GM10266 (cell line): ENCODE data around the gene CKAP2.
"Not testable (repeated sequence)": the region's sequence is repeated elsewhere in the genome, so short reads cannot be mapped to it uniquely, and the experiment has no call there.

Source experiments
- DNase-seq: peaks from one replicate; pipeline ENCODE4 v3.0.0; 2012; ENCODE audit errors: extremely low spot score
- CTCF ChIP-seq: IDR thresholded peaks from 2 replicates; pipeline ENCODE4 v1.5.1; 2012; ENCODE audit warnings: mild to moderate bottlenecking, low read depth; ENCODE audit not compliant: control insufficient read depth, insufficient read depth; ENCODE audit errors: missing control alignments

Gene CKAP2

GRCh38 chr13:52454820-52455676 lies at the start of gene CKAP2:
Gene CKAP2 (plus strand): TSS chr13:52455478. CDS start chr13:52455557, 79 bp downstream.
- DNase-seq, result peak; percentile 96
- no peak for TF ChIP-seq CTCF

- DNase-seq, result peak; percentile 56
- TF ChIP-seq CTCF, result no peak
Observed at GRCh38 chr13:52405767-52406494, 49.3 kb upstream of the CKAP2 start, which contains the start of gene THSD1. Gene THSD1 (minus strand): TSS chr13:52406172. CDS start chr13:52402600, 3,572 bp downstream.

GRCh38 chr13:52406629-52407028 lies 48.6 kb upstream of the CKAP2 start:
- TF ChIP-seq CTCF, result no peak

GRCh38 chr13:52407436-52407835 lies 47.8 kb upstream of the CKAP2 start:
- not testable (repeated sequence) for DNase-seq

More at GRCh38 chr13:52406629-52407028, 48.6 kb upstream of the CKAP2 start:
- DNase-seq, result no peak

GRCh38 chr13:52408071-52408658 lies 47.1 kb upstream of the CKAP2 start:
- not testable (repeated sequence) for DNase-seq

GRCh38 chr13:52411629-52412028 lies 43.6 kb upstream of the CKAP2 start:
- no peak for DNase-seq
- TF ChIP-seq CTCF, result no peak

- DNase-seq, result no peak
- no peak for TF ChIP-seq CTCF
Observed at GRCh38 chr13:52412128-52412527, 43.1 kb upstream of the CKAP2 start.

- no peak for DNase-seq
- no peak for TF ChIP-seq CTCF
Observed at GRCh38 chr13:52414051-52414450, 41.2 kb upstream of the CKAP2 start.
